Ovary (tissue), 3 donors: ENCODE results near the gene KCNJ4.

Experiments used
- EP300 ChIP-seq: sonication (generic); formaldehyde crosslinking; IDR thresholded peaks from one replicate; pipeline ENCODE4 v1.6.1; 2017; ENCODE audit warnings: antibody characterized with exemption
- POLR2A ChIP-seq: fragments of 450-650 bp; IDR thresholded peaks from one replicate; pipeline ENCODE4 v1.6.1; 2017; ENCODE audit warnings: antibody characterized with exemption, mild to moderate bottlenecking, moderate library complexity
- TF ChIP-seq, protein P1 (sequence below), 3 donors: fragments of 450-650 bp in 2 of 3; fragments of 200-600 bp in 1 of 3; IDR thresholded peaks; one replicate each; pipeline versions ENCODE4 v1.5.1 to v1.8.0; 2016 to 2022; ENCODE audit warnings: antibody characterized with exemption in 3 of 3, mild to moderate bottlenecking in 1 of 3
- donor health status: DM: no; HTN: no; CAD: no.

GRCh38 chr22:38398609-38399461, 56.2 kb downstream of the KCNJ4 start:
- TF ChIP-seq, protein P1, sequence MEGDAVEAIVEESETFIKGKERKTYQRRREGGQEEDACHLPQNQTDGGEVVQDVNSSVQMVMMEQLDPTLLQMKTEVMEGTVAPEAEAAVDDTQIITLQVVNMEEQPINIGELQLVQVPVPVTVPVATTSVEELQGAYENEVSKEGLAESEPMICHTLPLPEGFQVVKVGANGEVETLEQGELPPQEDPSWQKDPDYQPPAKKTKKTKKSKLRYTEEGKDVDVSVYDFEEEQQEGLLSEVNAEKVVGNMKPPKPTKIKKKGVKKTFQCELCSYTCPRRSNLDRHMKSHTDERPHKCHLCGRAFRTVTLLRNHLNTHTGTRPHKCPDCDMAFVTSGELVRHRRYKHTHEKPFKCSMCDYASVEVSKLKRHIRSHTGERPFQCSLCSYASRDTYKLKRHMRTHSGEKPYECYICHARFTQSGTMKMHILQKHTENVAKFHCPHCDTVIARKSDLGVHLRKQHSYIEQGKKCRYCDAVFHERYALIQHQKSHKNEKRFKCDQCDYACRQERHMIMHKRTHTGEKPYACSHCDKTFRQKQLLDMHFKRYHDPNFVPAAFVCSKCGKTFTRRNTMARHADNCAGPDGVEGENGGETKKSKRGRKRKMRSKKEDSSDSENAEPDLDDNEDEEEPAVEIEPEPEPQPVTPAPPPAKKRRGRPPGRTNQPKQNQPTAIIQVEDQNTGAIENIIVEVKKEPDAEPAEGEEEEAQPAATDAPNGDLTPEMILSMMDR (IDR thresholded peaks at IDR 0.05) = no peak
- no peak for TF ChIP-seq EP300
- peak; percentile 46 for TF ChIP-seq POLR2A
